Ascending aorta (tissue), 2 donors: ENCODE data around the gene NLK. TPM values are rescaled to one million over a fixed set of nuclear protein-coding genes. Genes with fewer than 3 reads are reported as not detected.
"Not testable (repeated sequence)": the region's sequence is repeated elsewhere in the genome, so short reads cannot be mapped to it uniquely, and the experiment has no call there.

Experiments
- DNase-seq, 2 donors: peaks; one replicate each; pipeline ENCODE4 v3.0.0-alpha.2; 2019; ENCODE audit warnings: low spot score in 2 of 2
- H3K27ac ChIP-seq, 2 donors: fragments of 200-600 bp; sonication (generic); one replicate each; pipeline ENCODE4 v1.5.1; 2016 to 2017; ENCODE audit warnings: mild to moderate bottlenecking in 1 of 2
- H3K27me3 ChIP-seq: fragments of 200-600 bp; sonication (generic); one replicate; pipeline ENCODE4 v1.5.1; 2017
- H3K36me3 ChIP-seq, 2 donors: fragments of 200-600 bp; sonication (generic); one replicate each; pipeline ENCODE4 v1.5.1; 2016
- H3K4me1 ChIP-seq, 2 donors: fragments of 200-600 bp; sonication (generic); one replicate each; pipeline ENCODE4 v1.5.1; 2016 to 2017; ENCODE audit warnings: mild to moderate bottlenecking in 1 of 2
- H3K4me3 ChIP-seq, 2 donors: fragments of 200-600 bp; sonication (generic); one replicate each; pipeline ENCODE4 v1.5.1; 2016 to 2017; ENCODE audit warnings: mild to moderate bottlenecking in 1 of 2
- H3K9me3 ChIP-seq, 2 donors: fragments of 200-600 bp; sonication (generic); one replicate each; pipeline ENCODE4 v1.5.1; 2016
- intact Hi-C: fragments of 100-400 bp; cut with DNase I; formaldehyde crosslinking; loops from one replicate; pipeline ENCODE4 v1.15.1; 2023
- total RNA-seq: library from RNA; depleted of rRNA; stranded (reverse); fragments of >200 nt; gene quantifications from one replicate; pipeline ENCODE4 v1.1.0, GENCODE V29; 2016
- TF ChIP-seq, protein P1 (sequence below), 3 experiments: fragments of 200-600 bp in 2 of 3; fragments of 450-650 bp in 1 of 3; sonication (generic) in 2 of 3; IDR thresholded peaks; one replicate each; pipeline ENCODE4 v1.5.1; 2016 to 2019; ENCODE audit warnings: antibody characterized with exemption in 3 of 3, mild to moderate bottlenecking in 1 of 3, moderate library complexity in 1 of 3

The NLK gene
- total RNA-seq, 1 donor from 2014 or later = 37.8 TPM

DNA sequence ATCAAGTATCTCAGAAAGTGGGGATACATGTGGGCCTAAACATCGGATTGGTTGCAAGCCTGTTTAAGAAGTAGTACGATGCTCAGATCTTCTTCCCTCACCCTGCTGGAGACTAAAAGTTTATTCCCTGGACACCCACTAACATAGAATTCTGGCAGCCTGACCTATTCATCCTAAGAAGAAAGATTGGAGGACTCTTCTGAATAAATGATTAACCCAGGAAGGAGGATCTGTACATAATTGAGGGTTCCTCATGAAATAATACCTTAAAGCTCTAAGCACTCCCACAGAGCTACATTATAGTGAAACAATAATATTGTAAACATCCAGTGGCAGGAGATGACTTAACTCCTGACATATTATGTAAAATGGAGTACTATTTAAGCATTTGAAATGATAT, 111.7 kb downstream of the NLK start:
- intact Hi-C loops = no loop called here

DNA sequence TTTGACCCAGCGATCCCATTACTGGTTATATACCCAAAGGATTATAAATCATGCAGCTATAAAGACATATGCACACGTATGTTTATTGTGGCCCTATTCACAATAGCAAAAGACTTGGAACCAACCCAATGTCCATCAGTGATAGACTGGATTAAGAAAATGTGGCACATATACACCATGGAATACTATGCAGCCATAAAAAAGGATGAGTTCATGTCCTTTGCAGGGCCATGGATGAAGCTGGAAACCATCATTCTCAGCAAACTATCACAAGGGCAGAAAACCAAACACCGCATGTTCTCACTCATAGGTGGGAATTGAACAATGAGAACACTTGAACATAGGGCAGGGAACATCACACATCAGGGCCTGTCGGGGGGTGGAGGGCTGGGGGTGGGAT, 112.9 kb downstream of the NLK start:
- H3K36me3 ChIP-seq, H3K4me1 ChIP-seq, H3K4me3 ChIP-seq, DNase-seq, H3K27me3 ChIP-seq, H3K9me3 ChIP-seq, H3K27ac ChIP-seq, intact Hi-C loops: not testable (repeated sequence)

More for the DNA sequence above, 111.7 kb downstream of the NLK start:
- Histone ChIP-seq H3K36me3 (no peaks in the 10 kb centered on the region), H3K9me3 (no peaks in the 10 kb centered on the region), H3K4me3 (no peak overlapping the region), H3K4me1 (no peaks in the 10 kb centered on the region), H3K27ac (no peak overlapping the region), H3K27me3 (no peaks in the 10 kb centered on the region)
- TF ChIP-seq, protein P1, sequence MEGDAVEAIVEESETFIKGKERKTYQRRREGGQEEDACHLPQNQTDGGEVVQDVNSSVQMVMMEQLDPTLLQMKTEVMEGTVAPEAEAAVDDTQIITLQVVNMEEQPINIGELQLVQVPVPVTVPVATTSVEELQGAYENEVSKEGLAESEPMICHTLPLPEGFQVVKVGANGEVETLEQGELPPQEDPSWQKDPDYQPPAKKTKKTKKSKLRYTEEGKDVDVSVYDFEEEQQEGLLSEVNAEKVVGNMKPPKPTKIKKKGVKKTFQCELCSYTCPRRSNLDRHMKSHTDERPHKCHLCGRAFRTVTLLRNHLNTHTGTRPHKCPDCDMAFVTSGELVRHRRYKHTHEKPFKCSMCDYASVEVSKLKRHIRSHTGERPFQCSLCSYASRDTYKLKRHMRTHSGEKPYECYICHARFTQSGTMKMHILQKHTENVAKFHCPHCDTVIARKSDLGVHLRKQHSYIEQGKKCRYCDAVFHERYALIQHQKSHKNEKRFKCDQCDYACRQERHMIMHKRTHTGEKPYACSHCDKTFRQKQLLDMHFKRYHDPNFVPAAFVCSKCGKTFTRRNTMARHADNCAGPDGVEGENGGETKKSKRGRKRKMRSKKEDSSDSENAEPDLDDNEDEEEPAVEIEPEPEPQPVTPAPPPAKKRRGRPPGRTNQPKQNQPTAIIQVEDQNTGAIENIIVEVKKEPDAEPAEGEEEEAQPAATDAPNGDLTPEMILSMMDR (IDR thresholded peaks at IDR 0.05) = no peak
- DNase-seq = no peak

- Histone ChIP-seq H3K27me3 (no peaks in the 10 kb centered on the region), H3K4me3 (no peak overlapping the region), H3K36me3 (peaks cover 0 to 3% of the 10 kb centered on the region in 2 donors), H3K27ac (no peak overlapping the region), H3K4me1 (no peaks in the 10 kb centered on the region), H3K9me3 (no peaks in the 10 kb centered on the region)
- no peak for DNase-seq
- TF ChIP-seq, protein P1 (IDR thresholded peaks at IDR 0.05) = no peak
- intact Hi-C loops = no loop called here
Measured at GRCh38 chr17:28159004-28159403, 116.5 kb downstream of the NLK start.

GRCh38 chr17:28159924-28160323, 117.4 kb downstream of the NLK start:
- H3K4me1 ChIP-seq = no peaks in the 10 kb centered on the region
- H3K9me3 ChIP-seq = no peaks in the 10 kb centered on the region
- no peak overlapping the region for H3K4me3 ChIP-seq
- H3K27ac ChIP-seq = no peak overlapping the region
- intact Hi-C loops = no loop called here
- DNase-seq = no peak
- TF ChIP-seq, protein P1 (IDR thresholded peaks at IDR 0.05) = no peak
- H3K27me3 ChIP-seq = no peaks in the 10 kb centered on the region
- peaks cover 0 to 4% of the 10 kb centered on the region in 2 donors for H3K36me3 ChIP-seq

- TF ChIP-seq, protein P1 (IDR thresholded peaks at IDR 0.05) = no peak
- intact Hi-C loops = no loop called here
Measured at GRCh38 chr17:28160610-28161009, 118.1 kb downstream of the NLK start.

GRCh38 chr17:28161311-28161710, 118.8 kb downstream of the NLK start:
- TF ChIP-seq, protein P1 (IDR thresholded peaks at IDR 0.05) = no peak
- H3K4me3 ChIP-seq = no peak overlapping the region
- H3K27ac ChIP-seq = no peak overlapping the region
- no peak for DNase-seq
- no peaks in the 10 kb centered on the region for H3K9me3 ChIP-seq
- intact Hi-C loops = no loop called here
- H3K36me3 ChIP-seq = peaks cover 0 to 4% of the 10 kb centered on the region in 2 donors
- no peaks in the 10 kb centered on the region for H3K4me1 ChIP-seq
- no peaks in the 10 kb centered on the region for H3K27me3 ChIP-seq

More at GRCh38 chr17:28160610-28161009, 118.1 kb downstream of the NLK start:
- Histone ChIP-seq H3K4me3 (no peak overlapping the region), H3K4me1 (no peaks in the 10 kb centered on the region), H3K27me3 (no peaks in the 10 kb centered on the region), H3K9me3 (no peaks in the 10 kb centered on the region), H3K36me3 (peaks cover 0 to 4% of the 10 kb centered on the region in 2 donors), H3K27ac (no peak overlapping the region)
- DNase-seq = no peak
